ENCODE measurements around the gene KCNB1. TPM values are rescaled to one million over a fixed set of nuclear protein-coding genes. Genes with fewer than 3 reads are reported as not detected.

KCNB1 gene
- total and polyA plus RNA-seq, 2 of the 4 experiments (the other 2 are of a cell fraction), result 0.05 TPM; not detected in 1

- no TSS peak for BruUV-seq (replicated peaks)
- POLR2A ChIA-PET (ENCODE audit: unreplicated experiment), result no interaction called here
- H3K4ac ChIP-seq (ENCODE audit: low read depth, low read length), result no peak overlapping the region
These were observed 145.7 kb downstream of the KCNB1 start for GRCh38 chr20:49336786-49337185.

More at GRCh38 chr20:49336786-49337185, 145.7 kb downstream of the KCNB1 start:
- H3K18ac ChIP-seq (ENCODE audit: low read depth, low read length), result no peak overlapping the region
- no peak overlapping the region for H3K56ac ChIP-seq (ENCODE audit: extremely low read depth, insufficient read depth, low read length)
- no peak overlapping the region for H3K4me2 ChIP-seq (ENCODE audit: low read depth, low read length)
- WGBS, 2 experiments (ENCODE audit: extremely low coverage in 2 of 2, insufficient read length in 1 of 2), result 50% methylated on average over 1 of the region's 7 CpGs; no CpG with 5 or more reads in 1 of the 2 experiments
- CTCF ChIA-PET, result interaction anchor here (0.6 to 1.0 kb wide), 2 partner anchors 197 to 205 kb away, joined by 3 read pairs; no protein-coding TSS in a partner anchor
- H3K4me1 ChIP-seq (ENCODE audit: control insufficient read depth, insufficient read depth, low read length), result peaks cover 2% of the 10 kb centered on the region; the same call in 1 of the 2 replicates
- no peak overlapping the region for H3K4me3 ChIP-seq (ENCODE audit: insufficient read depth, low read depth, low read length)
- no peak overlapping the region for H4K5ac ChIP-seq (ENCODE audit: low read depth, low read length)
- H4K8ac ChIP-seq (ENCODE audit: low read depth in 2 of 2, low read length in 2 of 2), result no peak overlapping the region
- no peak overlapping the region for H2BK120ac ChIP-seq (ENCODE audit: low read depth, low read length)
- H4K91ac ChIP-seq (ENCODE audit: insufficient read depth, low read depth, low read length), result no peak overlapping the region
- peaks cover 27% of the 10 kb centered on the region for H3K27me3 ChIP-seq (ENCODE audit: control insufficient read depth, insufficient read depth, low read length)
- H2BK15ac ChIP-seq (ENCODE audit: low read depth, low read length), result no peak overlapping the region
- H3K23ac ChIP-seq (ENCODE audit: low read depth, low read length), result no peak overlapping the region
- no peak overlapping the region for H2AK9ac ChIP-seq (replicated peaks; ENCODE audit: low read depth, low read length, poor library complexity)
- no peaks in the 10 kb centered on the region for H3K36me3 ChIP-seq (ENCODE audit: control insufficient read depth, insufficient read depth, low read length)
- H2AK5ac ChIP-seq (ENCODE audit: low read depth, low read length), result no peak overlapping the region
- no peaks in the 10 kb centered on the region for H3K79me1 ChIP-seq (ENCODE audit: low read depth in 1 of 2, low read length in 2 of 2)
- H3K9me3 ChIP-seq (ENCODE audit: control insufficient read depth, insufficient read depth, low read length), result no peaks in the 10 kb centered on the region
- dilution Hi-C loops (cut with HindIII; ENCODE audit: low sequenced_read_pairs, unreplicated experiment) (no loop called here), in situ Hi-C loops (cut with MboI; ENCODE audit: low sequenced_read_pairs) (loop anchor here (25.0 kb wide), 1 partner anchor 526 kb away; no protein-coding TSS in a partner anchor), intact Hi-C loops (cut with micrococcal nuclease) (no loop called here)
- H4K20me1 ChIP-seq (ENCODE audit: insufficient read depth, low read length), result no peaks in the 10 kb centered on the region
- H2AFZ ChIP-seq (replicated peaks; ENCODE audit: low read length, poor library complexity), result no peak overlapping the region
- no peak overlapping the region for H2BK5ac ChIP-seq (ENCODE audit: low read depth, low read length, poor library complexity, severe bottlenecking)
- TF ChIP-seq SMC3 (IDR thresholded peaks at IDR 0.05; ENCODE audit: low read depth, low read length) (no peak), RFX5 (IDR thresholded peaks at IDR 0.05; ENCODE audit: low read depth, low read length) (no peak), CEBPB (IDR thresholded peaks at IDR 0.05; ENCODE audit: low read depth, low read length) (no peak), POLR2A (IDR thresholded peaks at IDR 0.05; ENCODE audit: low read depth, low read length) (no peak), RCOR1 (IDR thresholded peaks at IDR 0.05; ENCODE audit: insufficient replicate concordance, low read length) (no peak), FOS (IDR thresholded peaks at IDR 0.05; ENCODE audit: low read depth, low read length) (no peak), USF2 (IDR thresholded peaks at IDR 0.05; ENCODE audit: low read depth, low read length) (no peak), BHLHE40 (IDR thresholded peaks at IDR 0.05; ENCODE audit: low read depth, low read length) (no peak), CTCF (conservative IDR thresholded peaks at IDR 0.05; ENCODE audit: low read depth, low read length) (no peak), MAZ (IDR thresholded peaks at IDR 0.05; ENCODE audit: borderline replicate concordance, low read depth, low read length) (no peak), NFE2L2 (IDR thresholded peaks at IDR 0.05; ENCODE audit: low read depth, low read length) (no peak), MAFK (IDR thresholded peaks at IDR 0.05; ENCODE audit: low read depth, low read length) (no peak), MXI1 (IDR thresholded peaks at IDR 0.05; ENCODE audit: borderline replicate concordance, low read depth, low read length) (no peak), CHD1 (IDR thresholded peaks at IDR 0.05; ENCODE audit: low read depth, low read length) (no peak), ELK1 (IDR thresholded peaks at IDR 0.05; ENCODE audit: borderline replicate concordance, low read depth, low read length) (no peak), RAD21 (IDR thresholded peaks at IDR 0.05; ENCODE audit: low read length) (no peak)
- no peaks in the 10 kb centered on the region for H3K9me1 ChIP-seq (ENCODE audit: insufficient read depth, low read length)
- ATAC-seq (ENCODE audit: low read depth) (no peak), DNase-seq (no peak)
- no peak overlapping the region for H3K27ac ChIP-seq (ENCODE audit: insufficient read depth, low read length)
- no peak overlapping the region for H3K9ac ChIP-seq (ENCODE audit: low read depth, low read length)
- H3K14ac ChIP-seq (replicated peaks; ENCODE audit: low read depth, low read length), result no peak overlapping the region
- H2BK20ac ChIP-seq (ENCODE audit: low read depth, low read length), result no peak overlapping the region

Data from IMR-90 (cell line).